ENCODE results near the gene TDP1. TPM values are rescaled to one million over a fixed set of nuclear protein-coding genes. Genes with fewer than 3 reads are reported as not detected.

Gene TDP1
- polyA plus RNA-seq (ENCODE audit: insufficient read length in 4 of 4), result 10 to 100 TPM; 20.1 to 26.2 (median 24.9) TPM

DNA sequence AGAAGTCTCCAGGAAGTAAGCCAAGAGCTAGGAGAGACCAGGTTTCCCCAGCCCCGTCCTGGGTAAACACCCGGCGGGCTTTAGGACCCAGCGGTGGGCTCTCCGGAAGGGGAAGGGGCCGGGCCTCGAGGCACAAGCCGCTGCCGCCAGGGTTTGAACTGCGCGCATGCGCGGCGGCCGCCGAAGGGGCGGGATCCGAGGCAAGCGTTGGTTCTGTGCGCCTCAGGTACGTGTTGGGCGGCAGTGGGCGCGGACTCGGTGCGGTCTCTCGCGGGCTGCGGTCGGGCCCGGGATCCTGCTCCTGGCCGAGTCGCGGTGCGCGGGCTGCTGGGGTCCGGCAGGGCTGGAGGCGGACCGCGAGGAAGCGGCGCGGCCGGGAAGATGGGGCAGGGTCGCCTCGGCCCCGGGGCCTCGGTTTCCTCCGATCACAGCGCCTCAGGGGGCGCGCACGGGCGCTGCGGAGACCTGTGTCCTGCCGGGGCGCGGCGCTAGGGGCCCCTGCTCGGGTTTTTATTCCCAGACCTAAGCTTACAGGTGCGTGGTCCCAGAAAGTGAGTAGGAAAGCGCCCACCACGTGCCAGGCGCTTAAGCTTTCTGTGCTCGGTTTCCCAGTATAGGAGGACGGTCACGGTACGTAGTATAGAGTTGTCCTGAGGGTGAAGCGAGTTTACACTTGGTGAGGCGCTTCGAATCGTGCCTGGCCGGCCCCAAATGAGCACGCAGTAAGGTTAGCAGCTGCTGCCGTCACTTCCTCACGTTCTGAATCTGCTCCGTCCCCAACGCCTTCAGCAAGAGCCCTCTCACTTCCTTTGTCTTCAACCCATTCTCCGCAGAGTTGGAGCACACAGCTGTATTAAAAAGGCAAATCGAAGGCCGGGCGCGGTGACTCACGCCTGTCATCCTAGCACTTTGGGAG is at the start of gene TDP1:
TDP1 (plus strand) TSS at position 183 of the 916 bp plus-strand sequence. CDS start 7,188 bp downstream, outside the sequence.
- DNase-seq (ENCODE audit: low read depth in 4 of 4, low spot score in 2 of 4), result peak; percentile 87 to 95 (median 90)

DNA sequence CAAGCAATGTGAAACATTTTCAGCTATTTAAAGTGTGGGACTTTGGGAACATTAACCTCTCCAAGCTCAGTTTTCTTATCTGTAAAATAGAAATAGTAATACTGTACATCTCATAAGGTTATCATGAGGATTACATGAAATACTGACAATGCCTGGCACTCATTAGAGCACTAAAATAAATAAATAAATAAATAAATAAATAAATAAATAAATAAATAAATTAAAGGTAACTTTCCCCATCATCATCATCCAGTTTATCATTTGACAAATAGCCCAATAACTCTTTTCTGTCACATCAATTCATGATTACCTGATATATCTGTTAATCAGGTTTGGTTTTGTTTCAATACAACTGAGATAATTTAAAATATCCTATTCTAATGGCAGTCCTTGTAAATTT is 49.7 kb upstream of the TDP1 start:
- DNase-seq (ENCODE audit: low read depth in 4 of 4, low spot score in 2 of 4), result no peak

DNA sequence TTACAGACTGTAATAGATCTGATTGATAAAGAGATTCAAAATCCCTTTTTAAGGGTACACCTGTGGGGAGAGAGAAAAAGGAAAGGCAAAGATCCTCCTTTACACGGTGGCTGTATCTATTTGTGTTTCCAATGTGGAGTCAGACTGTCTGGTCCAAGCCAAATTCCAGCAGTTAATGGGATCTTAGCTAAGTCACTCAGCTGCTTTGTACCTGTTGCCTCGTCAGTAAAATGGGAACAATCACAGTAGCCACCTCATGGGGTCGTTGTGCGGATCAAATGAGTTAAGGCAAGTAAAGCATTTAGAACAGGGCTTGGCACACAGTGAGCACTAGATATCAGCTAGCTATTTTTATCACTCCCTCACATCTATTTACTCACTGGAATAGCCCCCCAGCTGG is 48.1 kb upstream of the TDP1 start:
- DNase-seq (ENCODE audit: low read depth in 4 of 4, low spot score in 2 of 4), result no peak

DNA sequence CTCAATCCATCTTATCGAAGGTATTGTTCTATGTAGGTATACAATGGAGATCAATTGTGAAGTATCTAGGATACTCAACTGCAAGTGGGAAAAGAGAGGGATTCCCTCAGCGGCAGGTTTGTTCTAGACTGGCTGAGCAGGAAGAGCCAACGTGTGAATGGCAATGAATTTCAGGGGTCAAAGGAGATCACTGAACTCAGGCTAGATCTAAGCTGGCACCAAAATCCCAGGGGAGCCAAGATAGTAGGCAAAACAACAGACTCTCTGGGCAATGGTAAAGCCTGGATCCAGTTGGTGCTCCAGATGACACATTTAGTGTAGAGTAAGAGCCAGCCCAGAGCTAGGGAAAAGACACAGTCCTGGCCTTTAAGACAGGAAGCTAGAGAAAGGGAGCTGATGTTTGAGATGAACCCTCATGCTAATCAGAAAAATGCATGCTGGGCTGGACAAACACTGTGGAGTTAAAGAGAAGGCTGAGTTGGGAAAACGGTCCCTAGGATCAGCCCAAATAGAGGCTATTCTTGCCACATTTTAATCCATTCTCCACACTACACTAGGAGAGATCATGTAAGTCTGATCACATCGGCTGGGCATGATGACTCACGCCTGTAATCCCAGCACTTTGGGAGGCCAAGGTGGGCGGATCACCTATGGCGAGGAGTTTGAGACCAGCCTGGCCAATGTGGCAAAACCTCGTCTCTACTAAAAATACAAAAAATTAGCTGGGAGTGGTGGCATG is 46.8 kb upstream of the TDP1 start:
- DNase-seq (ENCODE audit: low read depth in 4 of 4, low spot score in 2 of 4), result no peak

DNA sequence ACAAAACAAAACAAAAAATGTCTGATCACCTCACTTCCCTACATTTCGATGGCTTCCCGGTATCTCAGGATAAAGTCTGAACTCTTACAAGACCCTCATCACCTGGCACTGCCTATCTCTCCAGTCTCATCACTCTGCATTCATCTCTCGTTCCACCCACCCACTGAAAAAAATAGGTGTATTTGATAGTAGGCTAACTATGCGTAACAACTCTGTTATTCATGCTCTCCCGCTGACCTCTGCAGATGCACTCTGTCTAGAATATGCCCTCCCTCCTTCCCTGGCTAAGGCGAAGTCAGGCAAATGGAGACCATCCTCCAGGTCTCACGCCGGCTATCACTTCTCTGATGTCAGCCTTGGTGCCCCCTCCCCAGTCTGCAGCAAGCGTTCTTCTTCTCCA is 46.1 kb upstream of the TDP1 start:
- no peak for DNase-seq (ENCODE audit: low read depth in 4 of 4, low spot score in 2 of 4)

DNA sequence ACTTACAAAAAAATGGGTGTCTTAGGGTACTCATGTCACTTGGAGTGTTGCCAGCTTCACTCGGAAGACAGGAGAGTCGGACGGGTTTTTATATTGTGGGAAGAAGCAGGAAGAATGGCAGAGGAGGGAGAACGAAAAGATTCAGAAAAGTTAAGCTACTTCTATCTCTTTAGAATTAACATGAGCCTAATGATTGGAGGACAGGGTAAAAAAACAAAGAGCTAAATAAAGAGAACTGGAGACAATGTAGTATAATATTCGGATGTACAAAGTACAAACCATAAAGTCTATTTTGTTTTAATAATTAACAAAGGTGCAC is 45.1 kb upstream of the TDP1 start:
- no peak for DNase-seq (ENCODE audit: low read depth in 4 of 4, low spot score in 2 of 4)

DNA sequence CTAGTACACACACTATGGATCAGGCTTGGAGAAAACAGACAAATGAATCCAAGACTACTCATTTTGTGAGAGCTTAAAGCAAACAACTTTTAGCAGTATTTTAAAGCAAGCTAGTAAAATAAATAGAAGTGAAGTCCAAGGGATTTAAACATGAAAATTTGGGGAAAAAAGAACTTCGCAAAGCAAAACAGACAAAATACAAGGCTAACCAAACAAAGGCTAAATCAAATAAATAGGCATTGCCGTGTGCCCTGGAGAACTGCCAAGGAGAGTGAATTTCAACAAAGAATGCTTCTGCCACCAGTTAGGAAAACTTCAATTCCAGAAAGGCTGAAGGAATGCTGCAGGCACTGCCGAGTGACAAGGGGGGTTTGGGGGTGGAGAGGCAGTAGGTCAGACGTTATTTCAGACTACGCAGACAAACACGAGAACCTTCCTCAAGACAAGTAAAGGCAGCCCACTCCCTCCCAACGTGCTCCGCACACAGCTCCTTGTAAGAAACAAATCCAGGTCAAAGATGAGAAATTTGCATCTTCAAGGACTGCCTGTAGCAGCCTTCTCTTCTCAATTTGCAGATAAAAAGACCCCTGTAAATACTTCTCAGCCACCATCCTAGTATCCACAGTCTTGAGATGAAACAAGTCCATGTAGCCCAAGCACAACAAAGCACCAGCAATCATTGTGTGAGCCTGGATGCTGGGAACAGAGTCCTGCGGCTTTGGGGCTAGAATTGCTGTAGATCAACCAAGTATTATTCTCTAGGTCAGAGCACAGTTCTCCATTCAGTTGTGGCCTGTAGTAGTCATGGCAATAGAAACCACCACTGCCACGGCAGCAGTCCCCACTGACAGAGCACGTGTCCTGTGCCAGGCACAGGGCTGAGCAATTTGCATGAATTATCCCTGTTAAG is 44.5 kb upstream of the TDP1 start:
- peak in 1 of 4 donors; percentile 35 for DNase-seq (ENCODE audit: low read depth in 4 of 4, low spot score in 2 of 4)

DNA sequence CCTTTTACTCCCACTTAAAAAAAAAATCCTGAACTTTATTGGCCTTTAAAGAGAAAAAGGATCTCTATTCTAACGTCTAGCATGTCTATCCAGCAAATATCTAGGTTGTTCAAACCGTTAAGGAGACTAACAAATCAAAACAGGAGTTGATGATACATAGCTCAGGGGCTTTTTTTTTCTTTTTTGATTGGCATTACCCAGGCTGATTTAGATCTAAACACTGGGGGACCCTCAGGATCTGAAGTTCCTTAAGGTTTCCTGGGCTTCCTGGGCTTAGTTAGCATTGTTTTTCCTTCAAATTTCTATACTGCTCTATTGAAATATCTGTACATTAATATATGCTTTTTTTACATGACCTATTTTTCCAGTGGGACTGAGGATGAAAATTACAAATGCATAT is 43.5 kb upstream of the TDP1 start:
- DNase-seq (ENCODE audit: low read depth in 4 of 4, low spot score in 2 of 4), result no peak

DNA sequence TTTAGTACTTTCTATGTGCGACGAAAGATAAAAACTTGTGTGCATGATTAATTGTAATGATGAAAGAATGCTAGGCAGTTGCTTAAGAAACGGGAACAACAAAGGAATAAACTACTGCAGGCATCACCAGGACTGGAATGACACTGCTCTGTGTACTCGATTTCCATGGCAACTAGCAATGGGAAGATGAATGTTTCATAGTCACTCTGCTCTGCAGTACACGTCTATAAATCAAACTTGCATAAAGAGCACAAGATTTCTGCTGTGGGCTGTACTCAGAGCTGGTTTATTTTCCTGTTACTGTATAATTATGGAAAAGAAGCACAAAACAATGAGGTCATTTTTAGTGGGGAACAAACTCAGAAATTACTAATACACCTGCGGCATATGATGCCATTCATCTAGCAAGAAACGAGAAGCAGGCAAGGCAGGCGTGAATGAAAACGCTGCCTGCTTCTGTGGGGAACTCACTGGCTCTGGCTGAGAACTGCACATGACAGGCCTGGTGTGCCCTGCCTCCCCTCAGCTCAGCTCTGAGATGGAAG is 43.0 kb upstream of the TDP1 start:
- DNase-seq (ENCODE audit: low read depth in 4 of 4, low spot score in 2 of 4), result peak in 2 of 4 donors; percentile 45 to 68

DNA sequence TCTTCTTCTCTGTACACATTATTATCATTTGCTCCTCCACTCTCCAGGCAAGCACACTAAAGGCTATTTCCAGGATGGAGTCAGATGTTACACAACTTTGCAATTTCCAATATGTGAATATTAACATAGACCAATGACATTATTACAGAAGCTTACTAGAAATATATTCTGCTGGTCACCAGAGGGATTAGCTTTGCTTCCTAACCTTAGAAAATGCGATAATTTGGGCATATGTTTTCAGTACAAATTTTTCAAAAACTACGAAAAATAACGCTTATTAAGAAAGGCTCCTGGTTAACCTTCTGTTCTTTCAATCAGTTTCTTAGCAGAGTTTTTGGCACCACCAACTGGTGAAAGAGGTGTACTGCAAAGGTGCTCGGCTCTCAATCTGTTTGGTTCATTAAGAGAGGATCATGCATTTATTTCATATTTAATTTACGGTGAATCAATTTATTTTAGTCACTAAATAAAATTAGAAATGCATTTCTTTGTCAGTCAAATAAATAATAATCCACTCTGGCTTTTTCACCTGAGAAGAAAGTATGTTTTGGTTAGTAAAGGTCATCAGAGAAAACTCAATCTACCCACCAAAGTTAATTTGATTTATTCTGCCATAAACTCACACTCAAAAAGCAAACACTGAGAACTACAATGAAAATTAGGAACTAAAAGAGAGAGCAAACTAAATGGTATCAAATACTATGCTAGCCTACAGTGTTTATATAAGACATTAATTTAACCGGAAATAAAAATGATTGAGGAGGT is 40.4 kb upstream of the TDP1 start:
- DNase-seq (ENCODE audit: low read depth in 4 of 4, low spot score in 2 of 4), result peak in 2 of 4 donors; percentile 42 to 57

DNA sequence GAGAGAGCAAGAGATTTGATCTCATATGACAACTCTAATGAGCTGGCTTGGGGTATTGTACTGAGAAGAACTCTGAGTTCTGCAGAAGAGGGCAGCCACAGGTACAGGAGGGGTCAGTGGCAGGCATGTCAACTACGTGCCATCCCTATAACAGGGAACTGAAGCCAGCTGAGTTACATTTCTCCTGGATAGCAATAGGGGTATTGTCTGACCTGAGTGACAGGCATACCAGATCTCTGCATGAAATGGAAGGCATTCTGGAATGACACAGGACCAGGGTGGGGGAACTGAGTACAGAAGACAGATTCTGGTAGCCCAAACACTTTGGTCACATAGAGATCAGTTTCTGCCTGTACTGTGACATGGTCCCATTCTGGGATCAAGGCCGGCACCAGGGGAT is 37.0 kb upstream of the TDP1 start:
- no peak for DNase-seq (ENCODE audit: low read depth in 4 of 4, low spot score in 2 of 4)

DNA sequence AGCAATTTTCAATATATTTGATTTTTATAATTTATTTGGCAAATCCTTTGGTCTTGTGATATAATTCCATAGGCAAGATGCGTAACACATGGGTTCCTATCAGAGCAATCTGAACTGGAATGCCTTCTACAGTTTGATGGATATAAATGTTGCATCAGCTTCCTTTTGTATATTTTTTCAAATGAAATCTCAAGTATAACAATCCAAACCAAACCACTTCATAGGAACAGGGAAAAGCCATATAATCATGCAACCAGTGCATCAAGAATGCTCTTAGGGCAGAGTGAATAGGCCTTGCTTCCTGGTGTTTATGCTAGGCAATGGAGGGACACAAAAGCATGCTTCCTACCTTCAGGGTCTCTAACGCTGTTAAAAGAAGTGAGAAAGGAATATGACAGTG is 35.7 kb upstream of the TDP1 start:
- DNase-seq (ENCODE audit: low read depth in 4 of 4, low spot score in 2 of 4), result no peak

DNA sequence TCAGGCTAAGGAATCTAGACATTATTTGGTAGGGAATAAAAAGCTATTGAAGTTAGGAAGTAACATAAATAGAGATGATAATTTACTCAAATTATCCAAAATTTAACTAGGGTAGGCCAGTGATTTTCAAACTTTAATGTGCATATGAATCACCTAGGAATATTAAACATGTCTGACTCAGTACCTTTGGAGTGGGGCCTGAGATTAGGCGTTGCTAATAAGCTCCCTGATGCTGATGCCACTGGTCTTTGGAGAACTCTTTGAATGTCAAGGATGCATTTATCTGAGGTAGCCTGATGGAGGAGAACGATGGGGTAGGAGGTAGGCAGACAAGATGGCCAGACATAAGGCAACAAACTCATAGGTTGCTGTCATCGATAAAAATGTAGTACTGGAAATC is 34.4 kb upstream of the TDP1 start:
- DNase-seq (ENCODE audit: low read depth in 4 of 4, low spot score in 2 of 4), result no peak

DNA sequence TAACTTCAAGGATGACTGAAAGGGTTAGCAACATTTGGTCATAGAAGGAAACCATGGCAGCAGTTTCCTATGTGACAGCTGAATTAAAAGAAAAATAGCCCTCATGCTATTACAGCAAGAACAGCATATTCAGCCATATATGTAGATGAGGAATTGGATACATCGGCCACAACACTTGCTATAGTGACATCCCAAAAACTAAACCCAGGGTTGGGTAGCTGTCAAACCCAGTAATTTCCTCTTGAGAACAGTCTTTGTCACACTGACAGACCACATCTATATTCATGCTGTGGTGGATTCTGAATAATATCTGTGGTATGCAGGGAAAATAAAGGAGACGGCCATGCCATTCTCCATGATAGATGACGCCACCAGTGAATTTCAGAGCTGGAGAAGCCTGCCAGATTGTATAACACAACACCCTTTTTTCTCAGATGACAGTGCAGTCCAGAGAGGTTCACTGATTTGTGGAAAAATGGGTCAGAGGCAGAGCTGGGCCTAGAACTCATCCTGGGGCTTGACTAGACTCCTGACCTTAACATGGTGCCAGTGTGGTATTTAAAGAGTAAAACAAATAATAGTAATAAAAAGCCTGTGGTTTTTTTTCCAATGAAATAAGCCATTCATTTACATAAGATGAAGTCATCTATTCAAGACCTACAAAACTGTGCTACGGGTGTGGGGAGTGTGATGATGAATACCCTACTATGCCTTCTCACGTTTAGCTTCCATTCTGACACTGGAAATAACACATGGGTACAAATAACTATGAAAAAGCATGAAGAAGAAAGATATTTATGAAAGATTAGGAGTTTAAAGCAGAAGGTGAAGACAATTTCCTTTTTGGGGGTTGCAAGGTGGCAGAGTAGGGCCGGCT is 33.5 kb upstream of the TDP1 start:
- DNase-seq (ENCODE audit: low read depth in 4 of 4, low spot score in 2 of 4), result no peak

DNA sequence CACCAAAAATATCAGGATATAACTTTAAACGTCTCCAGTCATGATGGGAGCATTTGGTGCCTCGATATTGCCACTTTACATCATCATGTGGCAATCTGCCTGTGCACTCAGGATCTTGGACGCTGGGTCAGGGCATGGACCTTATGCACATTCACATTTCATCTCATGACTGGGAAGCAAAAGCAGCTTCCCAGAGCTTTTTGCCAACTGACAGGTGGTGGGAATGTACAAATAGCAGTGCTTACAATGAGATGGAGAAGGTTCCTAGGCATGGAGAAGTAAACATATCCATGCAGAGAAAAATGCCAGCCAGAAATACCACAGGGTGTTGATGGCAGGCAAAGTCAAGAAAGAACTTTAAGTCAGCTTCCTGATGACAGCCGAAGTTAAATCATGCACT is 31.5 kb upstream of the TDP1 start:
- no peak for DNase-seq (ENCODE audit: low read depth in 4 of 4, low spot score in 2 of 4)

DNA sequence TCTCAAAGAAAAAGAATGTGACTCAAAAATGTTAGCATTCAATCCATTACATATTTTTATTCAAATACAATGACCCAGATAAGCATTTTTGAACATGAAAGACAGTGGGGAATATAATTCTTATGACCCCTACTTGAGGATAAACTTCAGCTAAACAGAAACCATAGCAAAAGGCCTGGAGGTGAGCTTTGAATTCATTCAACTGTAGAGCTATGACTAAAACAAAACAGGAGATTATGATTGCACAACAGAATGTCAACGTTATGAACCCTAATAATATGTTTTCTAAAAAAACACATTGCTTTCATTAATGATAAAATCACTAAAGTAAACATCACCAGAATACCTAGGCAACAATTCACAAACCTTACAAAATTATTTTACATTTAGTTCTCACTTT is 29.0 kb upstream of the TDP1 start:
- no peak for DNase-seq (ENCODE audit: low read depth in 4 of 4, low spot score in 2 of 4)

DNA sequence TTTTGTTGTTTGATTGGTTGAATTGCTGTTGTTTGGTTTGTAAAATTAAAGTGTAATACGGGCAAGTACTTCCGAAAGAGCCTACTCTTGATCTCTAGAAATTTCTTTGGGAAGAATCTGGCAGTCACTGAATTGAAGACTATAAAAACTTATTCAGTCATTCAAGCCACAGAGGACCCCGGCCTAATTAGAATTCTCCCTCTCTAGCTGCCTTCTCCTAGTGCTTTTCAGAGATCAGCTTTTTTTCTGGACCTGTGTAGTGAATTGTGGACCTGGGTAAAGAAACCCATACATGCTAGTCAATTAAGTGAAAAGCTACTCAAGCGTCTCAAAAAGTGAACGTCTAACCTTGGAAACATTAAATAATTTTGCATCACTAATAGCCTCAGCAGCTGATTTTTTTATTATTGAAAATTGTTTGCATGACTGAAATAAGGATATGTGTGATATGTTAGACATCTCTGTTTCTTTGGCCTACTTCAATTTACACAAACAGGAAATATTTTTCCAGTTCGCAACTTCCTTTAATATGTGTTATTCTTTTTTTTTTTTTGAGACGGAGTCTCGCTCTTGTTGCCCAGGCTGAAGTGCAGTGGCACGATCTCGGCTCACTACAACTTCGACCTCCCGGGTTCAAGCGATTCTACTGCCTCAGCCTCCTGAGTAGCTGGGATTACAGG is 28.4 kb upstream of the TDP1 start:
- no peak for DNase-seq (ENCODE audit: low read depth in 4 of 4, low spot score in 2 of 4)

DNA sequence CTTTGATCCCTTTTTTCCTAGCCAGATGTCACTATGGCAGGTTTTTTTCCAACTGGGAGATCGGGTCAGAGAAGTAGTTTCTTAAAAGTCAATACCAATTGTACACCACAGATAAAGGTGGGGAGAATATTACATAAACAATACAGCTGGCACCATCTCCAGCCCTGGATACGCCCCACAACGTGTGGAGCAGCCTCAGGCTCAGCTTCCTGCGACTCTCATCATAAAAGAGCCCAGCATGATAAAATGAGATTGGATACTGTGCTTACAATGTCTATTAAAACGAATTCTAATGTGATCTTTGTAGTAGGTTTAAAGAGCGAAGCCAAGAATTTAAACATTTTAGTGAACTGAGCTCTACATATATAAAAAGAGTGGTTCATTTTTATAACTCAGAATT is 22.7 kb upstream of the TDP1 start:
- DNase-seq (ENCODE audit: low read depth in 4 of 4, low spot score in 2 of 4), result no peak

Measured in left renal cortex interstitium (tissue), 4 donors.